ENCODE results near the gene UMAD1. TPM values are rescaled to one million over a fixed set of nuclear protein-coding genes. Genes with fewer than 3 reads are reported as not detected.

UMAD1 gene
- total and polyA plus RNA-seq, 2 experiments from 2014 or later, result 8.4 to 12.4 TPM

DNA sequence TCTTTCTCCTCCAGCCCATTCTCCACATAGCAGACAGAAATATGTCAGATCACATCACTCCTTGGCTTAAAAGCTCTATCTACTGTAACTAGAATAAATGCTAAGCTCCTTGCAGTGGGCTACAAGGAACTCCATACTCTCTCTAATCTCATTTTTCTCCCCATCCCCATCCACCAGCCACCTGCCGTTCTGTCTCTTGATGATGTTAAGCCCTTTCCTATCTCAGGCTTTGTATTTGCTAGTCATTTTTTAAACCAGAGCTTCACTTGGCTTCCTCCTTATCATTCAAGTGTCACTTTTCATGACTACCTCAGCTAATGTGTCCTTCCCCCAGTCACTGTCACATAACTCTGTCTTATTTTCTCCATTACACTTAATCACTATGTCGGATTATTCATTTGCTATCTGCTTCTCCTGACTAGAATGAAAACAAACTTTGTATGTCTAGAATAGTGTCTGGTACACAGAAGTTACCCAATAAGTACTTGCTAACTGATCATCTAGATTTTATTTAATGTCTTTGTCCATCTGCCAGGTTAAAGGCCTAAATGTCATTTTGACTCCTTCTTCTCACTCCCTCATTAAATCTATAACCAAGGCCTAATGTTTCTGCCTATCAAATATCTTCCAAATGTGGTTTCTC lies 165.1 kb downstream of the UMAD1 start:
- no peak overlapping the region for H3K27ac Mint-ChIP-seq
- H3K79me2 ChIP-seq (replicated peaks; ENCODE audit: insufficient read depth), result no peaks in the 10 kb centered on the region
- H3K9me2 ChIP-seq (ENCODE audit: insufficient read depth), result no peaks in the 10 kb centered on the region
- H3K27me3 ChIP-seq (ENCODE audit: insufficient read depth), result no peaks in the 10 kb centered on the region
- DNase-seq (ENCODE audit: low spot score), result no peak
- ATAC-seq, result no peak
- no peaks in the 10 kb centered on the region for H3F3A ChIP-seq (replicated peaks; ENCODE audit: low read depth)
- 0 out of 2 replicates have a peak, but pooled peaks cover 3% of the 10 kb centered on the region for H3K4me1 ChIP-seq (ENCODE audit: insufficient read depth)
- H3K9me3 Mint-ChIP-seq, result no peaks in the 10 kb centered on the region
- H3K4me2 ChIP-seq, result no peak overlapping the region
- no peak overlapping the region for H3K4me3 Mint-ChIP-seq
- no peak overlapping the region for H3K4me3 ChIP-seq
- H3K4me1 Mint-ChIP-seq, result peaks cover 15% of the 10 kb centered on the region; the same call in 2 of the 3 replicates
- no peak overlapping the region for H2AFZ ChIP-seq
- TF ChIP-seq STAT1 (IDR thresholded peaks at IDR 0.05; ENCODE audit: unreplicated experiment), result no peak
- H4K20me1 ChIP-seq (replicated peaks; ENCODE audit: insufficient read depth), result no peaks in the 10 kb centered on the region
- H3K27me3 Mint-ChIP-seq (ENCODE audit: insufficient read depth, low read depth, poor library complexity), result no peaks in the 10 kb centered on the region
- no peaks in the 10 kb centered on the region for H3K36me3 Mint-ChIP-seq (ENCODE audit: low read depth)
- H3K27ac ChIP-seq (ENCODE audit: low read depth), result no peak overlapping the region
- H3K36me3 ChIP-seq (ENCODE audit: insufficient read depth), result no peaks in the 10 kb centered on the region

DNA sequence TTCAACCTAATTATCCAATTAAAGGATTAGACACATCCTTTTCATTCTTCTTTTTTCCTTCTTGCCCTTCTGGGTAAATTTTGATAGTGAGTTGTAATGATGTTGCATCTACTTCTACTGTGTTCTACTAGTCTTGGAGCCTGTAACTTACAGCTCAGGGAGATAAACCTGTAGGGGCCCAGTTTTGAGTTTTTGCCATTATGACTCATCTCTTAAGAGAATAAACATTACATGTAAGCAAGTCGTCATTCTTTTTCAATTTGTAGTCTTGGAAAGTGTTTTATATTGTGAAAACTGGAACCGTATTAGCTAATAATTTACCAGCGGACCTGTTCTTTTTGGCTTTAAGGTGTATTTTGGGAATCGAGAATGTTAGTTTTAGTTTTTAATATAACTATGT lies 167.6 kb downstream of the UMAD1 start:
- Mint-ChIP-seq H3K27ac (no peak overlapping the region), H3K27me3 (ENCODE audit: insufficient read depth, low read depth, poor library complexity) (no peaks in the 10 kb centered on the region), H3K9me3 (no peaks in the 10 kb centered on the region)
- TF ChIP-seq ZNF331 (CRISPR knock-in tag; IDR thresholded peaks at IDR 0.05; ENCODE audit: low read depth) (no peak), STAT1 (IDR thresholded peaks at IDR 0.05; ENCODE audit: unreplicated experiment) (no peak), POLR2AphosphoS5 (IDR thresholded peaks at IDR 0.05; ENCODE audit: low read depth) (no peak), CREB1 (CRISPR knock-in tag; IDR thresholded peaks at IDR 0.05; ENCODE audit: low read depth) (no peak), ZNF114 (CRISPR knock-in tag; IDR thresholded peaks at IDR 0.05) (no peak), NANOG (IDR thresholded peaks at IDR 0.05; ENCODE audit: borderline replicate concordance) (no peak), EZH2 (IDR thresholded peaks at IDR 0.05; ENCODE audit: low read depth, unreplicated experiment) (no peak), EZH2phosphoT487 (IDR thresholded peaks at IDR 0.05; ENCODE audit: unreplicated experiment) (no peak)
- TF ChIP-seq, protein P1, sequence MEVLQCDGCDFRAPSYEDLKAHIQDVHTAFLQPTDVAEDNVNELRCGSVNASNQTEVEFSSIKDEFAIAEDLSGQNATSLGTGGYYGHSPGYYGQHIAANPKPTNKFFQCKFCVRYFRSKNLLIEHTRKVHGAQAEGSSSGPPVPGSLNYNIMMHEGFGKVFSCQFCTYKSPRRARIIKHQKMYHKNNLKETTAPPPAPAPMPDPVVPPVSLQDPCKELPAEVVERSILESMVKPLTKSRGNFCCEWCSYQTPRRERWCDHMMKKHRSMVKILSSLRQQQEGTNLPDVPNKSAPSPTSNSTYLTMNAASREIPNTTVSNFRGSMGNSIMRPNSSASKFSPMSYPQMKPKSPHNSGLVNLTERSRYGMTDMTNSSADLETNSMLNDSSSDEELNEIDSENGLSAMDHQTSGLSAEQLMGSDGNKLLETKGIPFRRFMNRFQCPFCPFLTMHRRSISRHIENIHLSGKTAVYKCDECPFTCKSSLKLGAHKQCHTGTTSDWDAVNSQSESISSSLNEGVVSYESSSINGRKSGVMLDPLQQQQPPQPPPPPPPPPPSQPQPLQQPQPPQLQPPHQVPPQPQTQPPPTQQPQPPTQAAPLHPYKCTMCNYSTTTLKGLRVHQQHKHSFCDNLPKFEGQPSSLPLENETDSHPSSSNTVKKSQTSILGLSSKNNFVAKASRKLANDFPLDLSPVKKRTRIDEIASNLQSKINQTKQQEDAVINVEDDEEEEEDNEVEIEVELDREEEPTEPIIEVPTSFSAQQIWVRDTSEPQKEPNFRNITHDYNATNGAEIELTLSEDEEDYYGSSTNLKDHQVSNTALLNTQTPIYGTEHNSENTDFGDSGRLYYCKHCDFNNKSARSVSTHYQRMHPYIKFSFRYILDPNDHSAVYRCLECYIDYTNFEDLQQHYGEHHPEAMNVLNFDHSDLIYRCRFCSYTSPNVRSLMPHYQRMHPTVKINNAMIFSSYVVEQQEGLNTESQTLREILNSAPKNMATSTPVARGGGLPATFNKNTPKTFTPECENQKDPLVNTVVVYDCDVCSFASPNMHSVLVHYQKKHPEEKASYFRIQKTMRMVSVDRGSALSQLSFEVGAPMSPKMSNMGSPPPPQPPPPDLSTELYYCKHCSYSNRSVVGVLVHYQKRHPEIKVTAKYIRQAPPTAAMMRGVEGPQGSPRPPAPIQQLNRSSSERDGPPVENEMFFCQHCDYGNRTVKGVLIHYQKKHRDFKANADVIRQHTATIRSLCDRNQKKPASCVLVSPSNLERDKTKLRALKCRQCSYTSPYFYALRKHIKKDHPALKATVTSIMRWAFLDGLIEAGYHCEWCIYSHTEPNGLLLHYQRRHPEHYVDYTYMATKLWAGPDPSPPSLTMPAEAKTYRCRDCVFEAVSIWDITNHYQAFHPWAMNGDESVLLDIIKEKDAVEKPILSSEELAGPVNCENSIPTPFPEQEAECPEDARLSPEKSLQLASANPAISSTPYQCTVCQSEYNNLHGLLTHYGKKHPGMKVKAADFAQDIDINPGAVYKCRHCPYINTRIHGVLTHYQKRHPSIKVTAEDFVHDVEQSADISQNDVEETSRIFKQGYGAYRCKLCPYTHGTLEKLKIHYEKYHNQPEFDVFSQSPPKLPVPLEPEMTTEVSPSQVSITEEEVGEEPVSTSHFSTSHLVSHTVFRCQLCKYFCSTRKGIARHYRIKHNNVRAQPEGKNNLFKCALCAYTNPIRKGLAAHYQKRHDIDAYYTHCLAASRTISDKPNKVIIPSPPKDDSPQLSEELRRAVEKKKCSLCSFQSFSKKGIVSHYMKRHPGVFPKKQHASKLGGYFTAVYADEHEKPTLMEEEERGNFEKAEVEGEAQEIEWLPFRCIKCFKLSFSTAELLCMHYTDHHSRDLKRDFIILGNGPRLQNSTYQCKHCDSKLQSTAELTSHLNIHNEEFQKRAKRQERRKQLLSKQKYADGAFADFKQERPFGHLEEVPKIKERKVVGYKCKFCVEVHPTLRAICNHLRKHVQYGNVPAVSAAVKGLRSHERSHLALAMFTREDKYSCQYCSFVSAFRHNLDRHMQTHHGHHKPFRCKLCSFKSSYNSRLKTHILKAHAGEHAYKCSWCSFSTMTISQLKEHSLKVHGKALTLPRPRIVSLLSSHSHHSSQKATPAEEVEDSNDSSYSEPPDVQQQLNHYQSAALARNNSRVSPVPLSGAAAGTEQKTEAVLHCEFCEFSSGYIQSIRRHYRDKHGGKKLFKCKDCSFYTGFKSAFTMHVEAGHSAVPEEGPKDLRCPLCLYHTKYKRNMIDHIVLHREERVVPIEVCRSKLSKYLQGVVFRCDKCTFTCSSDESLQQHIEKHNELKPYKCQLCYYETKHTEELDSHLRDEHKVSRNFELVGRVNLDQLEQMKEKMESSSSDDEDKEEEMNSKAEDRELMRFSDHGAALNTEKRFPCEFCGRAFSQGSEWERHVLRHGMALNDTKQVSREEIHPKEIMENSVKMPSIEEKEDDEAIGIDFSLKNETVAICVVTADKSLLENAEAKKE (CRISPR knock-in tag; IDR thresholded peaks at IDR 0.05), result no peak
- TF ChIP-seq, protein P2, sequence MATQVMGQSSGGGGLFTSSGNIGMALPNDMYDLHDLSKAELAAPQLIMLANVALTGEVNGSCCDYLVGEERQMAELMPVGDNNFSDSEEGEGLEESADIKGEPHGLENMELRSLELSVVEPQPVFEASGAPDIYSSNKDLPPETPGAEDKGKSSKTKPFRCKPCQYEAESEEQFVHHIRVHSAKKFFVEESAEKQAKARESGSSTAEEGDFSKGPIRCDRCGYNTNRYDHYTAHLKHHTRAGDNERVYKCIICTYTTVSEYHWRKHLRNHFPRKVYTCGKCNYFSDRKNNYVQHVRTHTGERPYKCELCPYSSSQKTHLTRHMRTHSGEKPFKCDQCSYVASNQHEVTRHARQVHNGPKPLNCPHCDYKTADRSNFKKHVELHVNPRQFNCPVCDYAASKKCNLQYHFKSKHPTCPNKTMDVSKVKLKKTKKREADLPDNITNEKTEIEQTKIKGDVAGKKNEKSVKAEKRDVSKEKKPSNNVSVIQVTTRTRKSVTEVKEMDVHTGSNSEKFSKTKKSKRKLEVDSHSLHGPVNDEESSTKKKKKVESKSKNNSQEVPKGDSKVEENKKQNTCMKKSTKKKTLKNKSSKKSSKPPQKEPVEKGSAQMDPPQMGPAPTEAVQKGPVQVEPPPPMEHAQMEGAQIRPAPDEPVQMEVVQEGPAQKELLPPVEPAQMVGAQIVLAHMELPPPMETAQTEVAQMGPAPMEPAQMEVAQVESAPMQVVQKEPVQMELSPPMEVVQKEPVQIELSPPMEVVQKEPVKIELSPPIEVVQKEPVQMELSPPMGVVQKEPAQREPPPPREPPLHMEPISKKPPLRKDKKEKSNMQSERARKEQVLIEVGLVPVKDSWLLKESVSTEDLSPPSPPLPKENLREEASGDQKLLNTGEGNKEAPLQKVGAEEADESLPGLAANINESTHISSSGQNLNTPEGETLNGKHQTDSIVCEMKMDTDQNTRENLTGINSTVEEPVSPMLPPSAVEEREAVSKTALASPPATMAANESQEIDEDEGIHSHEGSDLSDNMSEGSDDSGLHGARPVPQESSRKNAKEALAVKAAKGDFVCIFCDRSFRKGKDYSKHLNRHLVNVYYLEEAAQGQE (IDR thresholded peaks at IDR 0.05; ENCODE audit: unreplicated experiment), result no peak

More for the DNA sequence above, 167.6 kb downstream of the UMAD1 start:
- no peak for DNase-seq (ENCODE audit: low spot score)
- Histone ChIP-seq H3K4me2 (no peak overlapping the region), H3K36me3 (ENCODE audit: insufficient read depth) (no peaks in the 10 kb centered on the region), H3K27ac (ENCODE audit: low read depth) (no peak overlapping the region), H3K4me1 (ENCODE audit: insufficient read depth) (0 out of 2 replicates have a peak, but pooled peaks cover 3% of the 10 kb centered on the region), H3K9me2 (ENCODE audit: insufficient read depth) (no peaks in the 10 kb centered on the region), H3K4me3 (no peak overlapping the region), H3F3A (replicated peaks; ENCODE audit: low read depth) (no peaks in the 10 kb centered on the region), H4K20me1 (replicated peaks; ENCODE audit: insufficient read depth) (no peaks in the 10 kb centered on the region), H2AFZ (no peak overlapping the region), H3K79me2 (replicated peaks; ENCODE audit: insufficient read depth) (no peaks in the 10 kb centered on the region), H3K27me3 (ENCODE audit: insufficient read depth) (no peaks in the 10 kb centered on the region)
- ATAC-seq, result no peak
- no peak overlapping the region for H3K4me3 Mint-ChIP-seq
- peaks cover 13% of the 10 kb centered on the region; the same call in 2 of the 3 replicates for H3K4me1 Mint-ChIP-seq
- no peaks in the 10 kb centered on the region for H3K36me3 Mint-ChIP-seq (ENCODE audit: low read depth)
